GM21723 (cell line): ENCODE data around the gene PNO1.
"Not testable (repeated sequence)": the region's sequence is repeated elsewhere in the genome, so short reads cannot be mapped to it uniquely, and the experiment has no call there.

Source experiments
- ATAC-seq: cut with Tn5 transposase; IDR thresholded peaks from one replicate; pipeline ENCODE4 v1.9.1; 2021; ENCODE audit warnings: mild to moderate bottlenecking, moderate library complexity; ENCODE audit not compliant: unreplicated experiment

The PNO1 gene

DNA sequence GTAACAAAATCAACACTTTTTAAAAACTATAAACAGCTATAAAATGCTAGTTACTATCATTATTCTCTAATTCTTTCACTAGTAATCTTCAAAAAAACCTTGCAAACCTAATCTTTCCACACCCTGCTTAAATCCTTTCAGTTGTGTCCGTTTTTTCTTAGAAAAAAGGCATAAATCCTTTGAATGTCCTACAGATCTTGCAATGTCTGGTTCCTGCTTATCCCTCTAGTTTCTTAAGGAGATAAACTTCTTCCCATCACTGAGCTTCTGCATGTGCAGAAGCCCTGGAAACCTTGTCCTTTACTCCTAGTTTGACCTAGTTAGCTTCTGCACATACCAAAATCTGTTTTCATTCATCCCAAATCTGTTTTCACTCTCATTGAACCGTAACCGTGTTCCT, 1.3 kb upstream of the PNO1 start:
- no peak for ATAC-seq

DNA sequence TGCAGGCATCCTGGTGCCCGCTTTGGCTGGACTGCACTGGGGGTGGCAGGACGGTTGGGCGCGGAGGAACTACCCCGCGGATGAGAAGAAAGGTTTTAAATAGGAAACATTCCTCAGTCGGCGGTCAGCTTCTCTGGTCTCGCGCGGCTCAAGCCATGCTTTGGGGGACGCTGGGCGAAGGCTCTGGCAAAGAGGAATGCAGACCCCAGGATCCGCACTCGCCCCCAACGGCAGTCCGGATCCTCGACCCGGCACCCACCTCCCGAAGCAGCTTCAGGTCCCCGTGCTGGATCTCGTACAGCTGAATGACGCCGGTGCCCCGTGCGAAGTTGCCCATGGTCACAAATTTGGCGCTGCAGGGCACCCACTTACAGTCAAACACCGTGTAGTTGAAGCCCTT, 686 bp upstream of the PNO1 start:
- ATAC-seq = peak; percentile 34

DNA sequence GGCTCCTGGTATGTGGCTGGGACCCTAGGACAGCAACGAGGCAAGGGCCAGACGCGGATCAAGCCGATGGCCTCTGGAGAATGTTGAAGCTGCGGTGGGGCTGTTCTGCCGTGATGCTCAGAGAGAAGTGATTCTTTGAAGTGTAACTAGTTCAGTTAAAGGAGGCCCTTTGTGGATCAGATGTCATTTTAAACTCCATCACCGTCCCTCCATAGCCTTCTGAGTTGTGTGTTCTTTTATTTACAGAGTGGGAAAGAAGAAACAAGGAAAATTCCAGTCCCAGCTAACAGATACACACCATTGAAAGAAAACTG, 403 bp downstream of the PNO1 start:
- ATAC-seq = no peak

DNA sequence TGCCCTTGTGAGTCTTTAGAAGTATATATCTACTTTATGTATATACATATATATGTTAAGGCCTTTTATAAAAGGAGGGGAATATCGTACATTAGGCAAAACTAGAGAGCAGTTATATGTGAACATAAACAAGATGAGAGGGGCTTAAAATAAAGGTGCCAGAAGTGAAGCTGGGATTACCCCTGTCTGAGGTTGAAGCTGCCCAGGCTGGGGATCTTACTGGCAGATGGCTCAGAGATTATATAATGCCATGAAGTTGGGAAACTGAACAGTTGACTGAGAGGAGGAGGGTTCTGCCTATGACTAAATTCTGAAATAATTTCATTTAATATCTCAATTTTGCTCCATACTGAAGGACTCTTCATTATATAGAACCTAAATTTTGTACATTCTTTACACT, 6.0 kb downstream of the PNO1 start:
- ATAC-seq = no peak

DNA sequence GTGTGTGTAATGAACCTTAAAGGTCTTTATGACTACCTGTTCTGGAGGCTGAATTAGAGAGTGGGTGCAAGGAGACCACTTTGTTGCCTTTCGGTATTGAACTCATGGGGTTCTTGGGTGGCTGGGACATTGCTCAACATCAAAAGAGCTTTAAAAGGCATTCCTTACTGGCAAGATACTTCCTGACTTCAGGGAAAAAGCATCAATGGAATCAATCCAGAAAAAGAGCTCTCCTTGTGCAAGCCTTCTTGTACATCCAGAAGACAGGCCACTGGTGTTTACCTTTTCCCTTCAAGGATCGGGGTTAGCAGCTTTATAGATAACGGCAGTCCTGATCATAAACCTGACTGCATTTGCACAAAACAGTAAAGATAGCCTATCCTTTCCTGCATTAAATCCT, 9.5 kb downstream of the PNO1 start:
- no peak for ATAC-seq

DNA sequence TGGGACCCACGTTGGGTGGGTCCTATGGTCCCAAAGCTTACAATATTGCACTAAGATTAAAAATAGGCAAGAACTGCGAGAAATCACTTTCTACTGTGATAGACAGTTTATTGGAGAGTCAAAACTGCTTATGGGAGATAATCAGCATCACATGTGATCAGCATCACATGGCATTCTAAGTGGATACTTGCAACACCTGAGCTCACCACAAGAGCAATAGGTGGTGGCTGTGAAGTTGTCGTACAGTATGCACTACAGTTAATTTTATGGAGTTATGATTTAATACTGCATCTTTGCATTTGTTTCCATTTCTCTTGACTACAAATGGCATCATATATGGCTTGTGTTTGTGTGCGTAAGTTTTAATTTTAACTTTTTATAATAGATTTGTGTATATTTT, 11.6 kb downstream of the PNO1 start:
- ATAC-seq = no peak

DNA sequence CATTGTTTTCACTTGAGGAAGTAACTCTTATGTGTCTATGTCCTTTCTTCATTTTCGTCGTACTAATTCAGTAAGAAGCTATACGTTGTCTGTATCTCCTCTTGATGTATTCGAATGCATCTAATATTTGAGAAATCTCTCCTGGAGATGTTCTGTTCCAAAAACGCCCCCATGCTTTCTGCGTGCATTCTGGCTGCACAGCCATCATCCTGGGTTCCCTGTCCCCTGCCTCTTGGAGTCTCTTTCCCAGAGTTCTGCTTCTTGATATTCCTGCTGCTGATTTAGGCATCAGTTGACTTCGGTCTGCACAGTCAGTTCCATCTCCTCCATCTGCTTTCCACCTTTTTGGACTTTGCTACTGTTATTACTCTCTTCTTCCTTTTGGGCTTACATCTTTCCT, 13.5 kb downstream of the PNO1 start:
- no peak for ATAC-seq

DNA sequence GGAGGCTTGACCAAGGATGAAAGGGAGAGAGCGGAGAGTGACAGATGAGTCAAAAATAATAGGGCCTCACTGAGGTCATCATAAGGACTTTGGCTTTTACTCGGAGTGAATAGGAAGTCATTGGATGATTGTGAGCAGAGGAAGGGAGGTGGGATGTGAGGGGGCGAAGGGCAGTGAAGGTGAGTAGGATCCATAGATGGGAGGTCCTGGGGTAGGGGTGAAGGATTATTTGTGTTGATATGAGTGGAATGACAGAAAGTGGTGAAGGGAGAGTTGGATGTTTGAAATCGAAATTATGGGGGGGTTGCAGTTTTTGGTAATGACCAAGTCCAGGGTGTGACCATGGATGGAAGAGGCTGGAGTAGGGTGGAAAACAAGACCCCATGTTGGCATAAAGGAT, 14.0 kb downstream of the PNO1 start:
- ATAC-seq = no peak

DNA sequence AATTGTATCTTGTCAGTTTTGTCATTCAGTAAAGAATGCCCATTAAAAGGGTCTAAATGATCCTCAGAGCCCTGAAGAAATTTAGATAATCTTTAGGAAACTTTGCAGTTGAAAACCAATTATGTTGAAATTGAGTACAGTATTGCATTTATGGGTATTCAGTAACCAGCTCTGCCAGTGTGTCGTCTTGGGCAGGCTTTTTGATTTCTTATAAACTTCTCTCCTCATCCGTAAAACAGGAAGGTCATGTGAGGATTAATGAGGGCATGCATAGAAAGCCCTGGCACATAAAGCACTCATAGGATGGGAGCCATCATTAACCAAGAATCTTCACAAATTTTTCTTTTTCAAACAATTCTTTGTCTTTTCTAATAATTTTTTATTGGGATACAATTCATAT, 14.8 kb downstream of the PNO1 start:
- no peak for ATAC-seq

DNA sequence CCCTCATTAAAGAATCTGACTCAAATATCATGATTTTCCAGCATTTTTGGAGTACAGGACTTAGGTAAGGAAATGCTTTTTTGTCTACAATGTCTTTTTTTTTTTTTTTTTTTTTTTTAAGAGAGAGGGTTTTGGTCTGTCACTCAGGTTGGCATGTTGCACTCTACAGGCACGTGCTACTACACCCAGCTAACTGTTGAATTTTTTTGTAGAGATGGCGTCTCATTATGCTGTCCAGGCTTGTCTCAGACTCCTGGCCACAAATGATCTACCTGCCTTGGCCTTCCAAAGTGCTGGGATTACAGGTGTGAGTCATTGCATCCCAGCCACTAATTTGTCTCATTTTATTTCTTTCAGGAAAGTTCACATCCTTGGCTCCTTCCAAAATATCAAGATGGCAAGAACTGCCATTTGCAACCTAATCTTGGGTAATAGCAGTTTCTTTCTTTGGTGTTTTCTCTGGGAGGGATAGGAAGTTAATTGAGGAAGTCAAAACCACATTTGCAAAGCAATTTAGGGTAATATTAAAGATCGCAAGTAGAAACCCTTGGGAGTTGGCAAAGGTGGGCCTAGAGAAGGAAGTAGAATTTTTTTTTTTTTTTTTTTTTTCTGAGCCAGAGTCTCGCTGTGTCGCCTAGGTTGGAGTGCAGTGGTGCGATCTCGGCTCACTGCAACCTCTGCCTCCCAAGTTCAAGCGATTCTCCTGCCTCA, 15.5 kb downstream of the PNO1 start:
- ATAC-seq = no peak

DNA sequence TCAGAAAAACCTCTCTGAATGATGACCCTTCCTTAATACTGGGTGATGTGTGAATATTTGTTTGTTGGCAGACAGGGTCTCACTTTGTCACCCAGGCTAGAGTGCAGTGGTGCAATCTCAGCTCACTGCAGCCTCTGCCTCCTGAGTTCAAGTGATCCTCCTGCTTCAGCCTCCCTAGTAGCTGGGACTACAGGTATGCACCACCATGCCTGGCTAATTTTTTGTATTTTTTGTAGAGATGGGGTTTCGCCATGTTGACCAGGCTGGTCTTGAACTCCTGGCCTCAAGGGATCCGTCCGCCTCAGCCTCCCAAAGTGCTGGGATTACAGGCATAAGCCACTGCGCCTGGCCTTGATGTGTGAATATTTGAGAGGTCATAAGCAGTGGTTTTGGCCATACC, 17.5 kb downstream of the PNO1 start:
- not testable (repeated sequence) for ATAC-seq

DNA sequence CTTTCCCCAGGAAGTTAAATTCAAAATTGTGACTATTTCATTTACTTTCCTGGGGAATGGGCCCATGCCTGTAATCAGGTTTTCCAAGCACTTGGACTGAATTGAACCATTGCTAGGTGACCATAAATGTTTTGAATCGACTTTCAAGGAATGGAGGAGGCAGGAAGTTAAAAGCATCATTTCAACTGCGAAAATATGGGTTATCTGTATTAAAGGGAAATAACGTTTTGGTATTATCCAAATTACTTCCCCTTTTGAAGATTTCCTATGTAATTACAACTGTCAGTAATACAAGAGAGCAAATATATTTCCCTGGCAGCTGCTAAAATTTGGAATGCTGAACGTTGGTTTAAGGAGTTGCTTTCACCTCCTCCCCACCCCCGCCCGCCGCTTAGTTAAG, 19.0 kb downstream of the PNO1 start:
- no peak for ATAC-seq

DNA sequence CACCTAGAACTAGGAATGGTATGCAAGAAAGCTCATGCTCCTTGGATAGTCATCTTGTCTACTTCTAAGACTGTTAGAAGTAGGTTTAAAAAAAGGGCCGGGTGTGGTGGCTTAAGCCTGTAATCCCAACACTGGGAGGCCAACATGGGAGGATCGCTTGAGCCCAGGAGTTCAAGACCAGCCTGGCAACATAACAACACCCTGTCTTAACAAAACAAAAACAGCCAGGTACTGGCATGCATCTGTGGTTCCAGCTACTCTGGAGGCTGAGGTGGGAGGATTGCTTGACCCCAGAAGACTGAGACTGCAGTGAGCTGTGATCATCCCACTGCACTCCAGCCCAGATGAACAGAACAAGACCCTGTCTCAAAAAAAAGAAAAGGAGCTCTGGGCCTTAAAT, 19.9 kb downstream of the PNO1 start:
- ATAC-seq = no peak

DNA sequence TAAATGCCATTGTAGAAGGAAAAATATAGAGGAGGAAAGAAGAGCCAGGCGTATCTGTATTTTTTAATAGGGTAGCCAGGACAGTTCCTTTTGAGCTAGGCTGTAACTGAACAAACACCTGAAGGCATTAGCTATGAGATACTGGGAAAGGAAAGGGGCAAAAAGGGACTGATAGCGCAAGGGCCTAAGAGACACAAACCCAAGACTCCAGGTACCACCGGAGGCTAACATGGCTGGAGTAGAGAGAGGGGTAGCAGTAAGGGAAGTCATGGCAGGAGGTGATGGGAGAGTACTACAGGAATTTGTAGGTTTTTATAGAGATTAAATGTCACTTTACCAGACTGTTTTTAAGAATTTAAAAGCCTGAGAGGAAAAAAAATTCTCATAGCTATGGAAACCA, 20.7 kb downstream of the PNO1 start:
- no peak for ATAC-seq

DNA sequence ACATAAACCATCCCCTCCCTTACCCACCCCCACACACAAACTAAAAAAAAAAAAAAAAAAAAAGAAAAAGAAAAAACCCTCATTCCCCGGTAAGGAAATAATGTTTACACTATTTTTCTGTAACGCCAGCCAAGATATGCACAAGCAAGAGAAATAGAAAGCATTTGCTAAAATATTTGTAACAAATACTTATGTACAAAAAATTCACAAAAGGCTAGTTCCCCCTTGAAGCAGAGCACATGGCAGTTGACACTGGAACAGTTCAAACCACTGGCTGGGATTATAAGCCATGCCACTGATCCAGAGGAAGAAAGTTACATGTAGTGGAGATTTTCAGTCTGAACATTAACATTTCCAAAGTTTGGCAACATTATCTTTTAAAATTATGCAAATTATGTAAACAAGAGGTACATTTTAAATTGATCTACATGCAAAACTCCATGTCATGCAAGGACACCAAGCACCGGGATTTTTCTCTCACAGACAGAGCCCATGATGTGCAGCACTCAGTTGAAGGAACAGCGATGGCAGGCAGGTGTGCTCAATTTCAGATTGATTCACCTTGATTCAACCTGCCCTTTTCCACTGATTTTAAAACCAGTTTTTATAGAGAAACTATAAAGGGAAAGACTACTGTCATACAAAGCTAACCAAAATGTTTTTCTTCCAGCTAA, 21.4 kb downstream of the PNO1 start:
- no peak for ATAC-seq

DNA sequence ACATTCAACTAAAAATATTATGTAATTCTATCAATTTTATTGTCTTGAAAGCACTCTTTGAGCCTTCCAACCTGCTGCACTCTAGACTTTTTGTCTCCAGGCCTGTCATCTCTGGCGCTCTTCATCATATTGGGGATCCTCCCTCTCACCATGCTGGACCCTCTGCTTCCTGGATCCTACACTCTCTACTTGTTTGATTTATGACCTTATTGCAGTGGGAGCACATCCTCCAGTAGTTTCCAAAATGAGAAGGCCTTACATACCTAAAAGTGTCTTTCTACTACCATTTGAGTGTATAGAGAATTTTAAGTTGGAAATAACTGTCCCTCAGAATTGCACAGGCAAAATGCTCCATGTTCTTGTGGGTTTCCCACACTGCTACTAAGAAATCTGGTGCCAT, 25.2 kb downstream of the PNO1 start:
- no peak for ATAC-seq

DNA sequence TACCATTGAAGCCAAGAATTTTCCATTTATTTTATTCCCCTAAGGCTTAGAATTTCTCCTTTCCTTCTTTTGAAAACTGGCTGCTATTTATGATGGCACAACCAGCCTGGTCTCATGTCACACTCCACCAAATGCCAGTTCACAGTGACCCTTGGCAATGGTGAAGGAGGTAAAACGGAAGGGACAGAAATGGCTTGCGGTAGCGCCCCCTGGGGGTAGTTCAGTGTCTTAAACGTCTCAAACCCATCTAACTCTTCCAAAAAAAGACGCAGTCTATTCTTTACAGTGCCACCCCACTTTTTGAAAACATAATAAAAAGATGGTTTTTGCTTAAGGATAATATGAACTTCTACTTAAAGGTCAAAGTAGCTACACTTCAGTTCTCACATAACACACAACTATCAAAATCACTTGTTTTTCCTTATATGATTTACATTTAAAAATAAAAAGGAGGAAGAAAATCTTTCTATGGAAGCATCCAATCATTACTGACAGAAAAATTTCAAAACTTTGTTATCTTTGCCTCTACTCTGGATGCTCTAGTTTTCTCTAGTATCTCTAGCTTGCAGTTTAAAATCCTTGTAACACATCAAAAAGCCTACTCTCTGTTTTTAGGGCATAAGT, 28.0 kb downstream of the PNO1 start:
- no peak for ATAC-seq

DNA sequence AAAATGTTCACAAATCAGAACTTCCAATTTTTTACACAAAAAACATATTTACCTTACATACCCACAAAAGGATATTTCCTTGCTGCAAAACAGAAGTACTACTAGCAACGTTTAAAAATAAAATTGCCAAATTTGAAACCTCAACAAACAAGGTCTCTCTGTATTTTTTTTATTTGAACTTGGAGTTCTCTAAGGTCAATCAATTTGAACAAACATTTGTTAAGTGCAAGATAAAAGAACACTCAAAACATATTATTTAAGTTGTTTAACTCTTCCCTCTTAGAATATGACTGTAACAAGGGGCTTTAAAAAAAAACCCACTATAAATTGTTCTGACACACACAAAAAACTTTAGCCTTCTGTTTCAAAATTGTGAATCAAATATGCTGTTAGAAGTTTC, 29.6 kb downstream of the PNO1 start:
- no peak for ATAC-seq

DNA sequence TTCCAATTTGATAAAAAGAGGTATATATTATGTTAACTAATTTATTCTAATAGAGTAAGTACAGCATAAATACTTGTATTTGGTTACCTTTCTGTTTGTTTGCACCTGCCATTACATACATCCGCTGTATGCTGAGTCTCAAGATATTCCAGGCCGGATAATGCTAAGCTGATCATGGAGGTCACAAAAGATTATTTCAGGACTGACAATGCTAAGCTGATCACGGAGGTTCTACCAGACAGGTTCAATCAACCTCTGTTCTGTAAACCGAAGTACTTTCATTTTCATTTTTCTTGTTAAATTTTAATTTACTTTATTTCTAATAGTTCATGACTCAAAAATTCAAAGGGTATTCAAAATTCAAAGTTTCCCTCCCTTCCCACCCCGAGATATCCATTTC, 31.1 kb downstream of the PNO1 start:
- no peak for ATAC-seq

DNA sequence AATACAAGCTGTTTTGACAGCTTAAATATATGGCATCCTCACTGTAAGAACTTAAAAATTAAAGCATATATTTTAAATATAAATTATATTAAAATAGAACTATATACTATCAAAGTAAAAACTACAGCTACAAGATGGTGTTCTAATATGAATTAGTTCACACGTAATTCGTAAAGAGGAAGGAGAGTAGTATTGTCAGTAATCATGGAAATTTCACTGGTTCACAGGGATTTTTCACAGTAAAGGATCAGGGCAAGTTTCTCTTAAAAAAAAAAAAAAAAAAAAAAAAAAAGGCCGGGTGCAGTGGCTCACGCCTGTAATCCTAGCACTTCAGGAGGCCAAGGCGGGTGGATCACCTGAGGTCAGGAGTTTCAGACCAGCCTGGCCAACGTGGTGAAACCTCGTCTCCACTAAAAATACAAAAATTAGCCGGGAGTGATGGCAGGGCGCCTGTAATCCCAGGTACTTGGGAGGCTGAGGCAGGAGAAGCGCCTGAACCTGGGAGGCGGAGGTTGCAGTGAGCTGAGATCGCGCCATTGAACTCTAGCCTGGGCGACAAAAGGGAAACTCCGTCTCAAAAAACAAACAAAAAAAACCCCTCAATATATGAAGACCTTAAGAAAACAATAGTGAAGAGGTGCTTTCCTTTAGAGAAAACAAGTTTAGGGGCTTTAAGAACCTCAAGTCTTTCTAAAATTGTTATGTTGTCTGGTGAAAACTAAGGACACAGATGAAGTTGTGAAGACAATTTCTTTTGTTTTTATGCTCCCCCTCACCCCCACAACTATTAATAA, 32.5 kb downstream of the PNO1 start:
- ATAC-seq = no peak

DNA sequence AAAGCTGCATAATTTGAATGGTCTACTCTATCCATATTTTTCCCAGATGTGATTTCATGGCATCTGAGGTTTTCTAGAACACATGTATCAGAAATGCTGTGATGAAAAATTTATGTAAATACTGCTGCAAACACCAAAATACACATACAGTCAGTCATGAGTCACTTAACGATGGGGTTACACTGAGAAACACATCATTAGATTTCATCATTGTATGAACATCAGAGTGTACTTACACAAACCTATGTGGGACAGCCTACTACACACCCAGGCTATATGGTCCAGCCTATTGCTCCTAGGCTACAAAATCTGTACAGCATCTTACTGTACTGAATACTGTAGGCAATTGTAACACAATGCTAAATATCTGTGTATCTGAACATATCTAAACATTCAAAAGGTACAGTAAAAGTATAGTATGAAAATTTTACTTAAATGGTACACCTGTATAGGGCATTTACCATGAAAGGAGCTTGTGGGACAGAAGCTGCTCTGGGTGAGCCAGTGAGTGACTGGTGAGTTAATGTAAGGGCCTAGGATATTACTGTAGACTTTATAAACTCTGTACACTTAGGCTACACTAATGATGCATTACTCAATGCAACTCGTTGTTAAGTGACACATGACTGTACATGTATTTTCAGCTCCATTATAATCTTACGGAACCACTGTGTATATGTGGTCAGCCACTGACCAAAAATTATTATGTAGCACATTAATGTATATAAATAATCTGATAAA, 33.5 kb downstream of the PNO1 start:
- ATAC-seq = no peak
